Posterior cingulate gyrus (tissue), 11 donors: ENCODE results near the gene UNC50.
"Not testable (repeated sequence)": the region's sequence is repeated elsewhere in the genome, so short reads cannot be mapped to it uniquely, and the experiment has no call there.

Source experiments
- DNase-seq, 10 donors: peaks; one replicate each; pipeline versions ENCODE4 v3.0.0 to v3.0.0-alpha.2; 2020 to 2021; ENCODE audit warnings: mixed read lengths in 3 of 10
- intact Hi-C: fragments of 100-400 bp; cut with DNase I; formaldehyde crosslinking; loops from one replicate; pipeline ENCODE4 v1.15.1; 2023

UNC50 gene

GRCh38 chr2:98573426-98573825, 35.0 kb upstream of the UNC50 start:
- DNase-seq: no peak
- intact Hi-C loops: no loop called here

GRCh38 chr2:98576666-98577312, 31.6 kb upstream of the UNC50 start:
- intact Hi-C loops: no loop called here
- DNase-seq: peak in 1 of 10 donors; percentile 74

- intact Hi-C loops: no loop called here
- DNase-seq: no peak
Measured at GRCh38 chr2:98577313-98577712, 31.1 kb upstream of the UNC50 start.

- DNase-seq: no peak
- intact Hi-C loops: no loop called here
Measured at GRCh38 chr2:98578231-98578630, 30.2 kb upstream of the UNC50 start.

- intact Hi-C loops: no loop called here
- no peak for DNase-seq
Measured at GRCh38 chr2:98579926-98580325, 28.5 kb upstream of the UNC50 start.

- intact Hi-C loops: no loop called here
- no peak for DNase-seq
Measured at GRCh38 chr2:98580656-98581284, 27.6 kb upstream of the UNC50 start.

GRCh38 chr2:98582523-98582922, 25.9 kb upstream of the UNC50 start:
- no peak for DNase-seq
- intact Hi-C loops: no loop called here

- no peak for DNase-seq
Measured at GRCh38 chr2:98583276-98583675, 25.1 kb upstream of the UNC50 start.

GRCh38 chr2:98583816-98584618, 24.4 kb upstream of the UNC50 start:
- intact Hi-C loops: no loop called here
- no peak for DNase-seq

More at GRCh38 chr2:98583276-98583675, 25.1 kb upstream of the UNC50 start:
- intact Hi-C loops: no loop called here

- intact Hi-C loops: no loop called here
- no peak for DNase-seq
Measured at GRCh38 chr2:98585386-98585785, 23.0 kb upstream of the UNC50 start.

GRCh38 chr2:98586551-98587140, 21.7 kb upstream of the UNC50 start:
- no peak for DNase-seq
- intact Hi-C loops: no loop called here

GRCh38 chr2:98588880-98589431, 19.4 kb upstream of the UNC50 start:
- no peak for DNase-seq
- intact Hi-C loops: no loop called here

GRCh38 chr2:98589489-98589888, 18.9 kb upstream of the UNC50 start:
- intact Hi-C loops: no loop called here
- no peak for DNase-seq

- intact Hi-C loops: no loop called here
- DNase-seq: no peak
Measured at GRCh38 chr2:98592565-98592964, 15.8 kb upstream of the UNC50 start.

GRCh38 chr2:98594665-98595064, 13.7 kb upstream of the UNC50 start:
- DNase-seq, intact Hi-C loops: not testable (repeated sequence)

GRCh38 chr2:98598781-98599428, 9.5 kb upstream of the UNC50 start:
- no peak for DNase-seq
- intact Hi-C loops: no loop called here

- DNase-seq: no peak
- intact Hi-C loops: no loop called here
Measured at GRCh38 chr2:98601532-98602132, 6.8 kb upstream of the UNC50 start.

GRCh38 chr2:98604547-98604946, 3.8 kb upstream of the UNC50 start:
- no peak for DNase-seq
- intact Hi-C loops: no loop called here

- intact Hi-C loops: loop anchor here (5.0 kb wide), 1 partner anchor 193 kb away; no protein-coding TSS in a partner anchor
- no peak for DNase-seq
Measured at GRCh38 chr2:98605076-98605475, 3.3 kb upstream of the UNC50 start.

- intact Hi-C loops: loop anchor here (5.0 kb wide), 1 partner anchor 194 kb away; no protein-coding TSS in a partner anchor
- DNase-seq: no peak
Measured at GRCh38 chr2:98606431-98606830, 2.0 kb upstream of the UNC50 start.
